Stimulated activated CD4-positive, alpha-beta T cell treated with anti-CD3 and anti-CD28 coated beads, TNF-alpha, amount 100 ng/mL, for 1 hour (primary cell): ENCODE data around the gene KRT82.

Experiments used
- DNase-seq, 3 donors: peaks; one replicate each; pipeline ENCODE4 v3.0.0-alpha.2; 2020; ENCODE audit warnings: low read depth in 3 of 3, low spot score in 1 of 3

KRT82 gene

DNA sequence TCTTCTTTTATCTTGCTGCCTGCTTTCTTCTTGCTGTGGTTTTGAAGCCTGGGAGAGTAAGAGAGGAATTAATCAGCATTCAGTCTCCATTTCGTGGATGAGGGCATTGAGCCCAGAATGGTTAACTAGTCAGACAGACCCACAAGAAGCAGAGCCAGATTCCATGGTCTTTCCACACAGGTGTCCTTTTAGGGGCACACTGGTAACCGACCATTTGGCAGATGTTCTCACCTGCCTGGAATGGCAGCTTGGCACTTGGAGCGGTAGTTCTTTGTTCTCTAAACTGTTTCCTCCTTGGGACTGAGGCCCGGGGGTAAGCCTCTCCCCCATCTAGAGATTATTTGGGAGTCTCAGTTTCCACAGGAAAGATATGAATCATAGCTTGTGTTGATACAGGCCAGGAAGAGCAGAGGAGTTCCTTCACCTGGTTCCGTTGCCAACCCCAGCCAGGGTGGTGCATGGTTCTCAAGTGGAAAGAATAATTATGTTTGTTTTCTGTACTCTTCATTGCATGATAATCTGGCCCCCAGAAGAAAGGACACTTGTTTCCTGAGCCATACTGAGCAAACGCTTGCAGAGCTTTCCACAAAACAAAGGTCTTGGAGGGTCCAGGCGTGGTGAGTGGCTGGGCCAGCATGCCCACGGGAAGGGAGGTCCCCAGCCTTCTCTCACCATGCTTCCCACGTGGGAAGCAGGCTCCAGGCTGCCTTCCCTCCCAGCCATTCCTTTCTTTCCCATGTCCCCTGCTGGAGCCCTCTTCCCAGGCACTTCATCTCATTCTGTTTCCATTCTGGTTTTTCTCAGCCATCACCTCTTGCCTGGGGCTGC lies 30.1 kb upstream of the KRT82 start:
- DNase-seq, result no peak

DNA sequence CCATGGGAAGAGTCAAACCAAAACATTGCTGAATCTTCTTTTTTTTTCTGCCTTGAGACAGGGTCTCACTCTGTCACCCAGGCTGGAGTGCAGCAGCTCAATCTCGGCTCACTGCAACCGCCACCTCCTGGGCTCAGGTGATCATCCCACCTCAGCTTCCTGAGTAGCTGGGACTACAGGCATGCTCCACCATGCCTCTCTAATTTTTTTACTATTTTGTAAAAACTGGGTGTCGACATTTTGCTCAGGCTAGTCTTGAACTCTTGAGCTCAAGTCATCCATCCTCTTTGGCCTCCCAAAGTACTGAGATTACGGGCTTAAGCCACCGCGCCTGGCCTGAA lies 29.5 kb upstream of the KRT82 start:
- no peak for DNase-seq

DNA sequence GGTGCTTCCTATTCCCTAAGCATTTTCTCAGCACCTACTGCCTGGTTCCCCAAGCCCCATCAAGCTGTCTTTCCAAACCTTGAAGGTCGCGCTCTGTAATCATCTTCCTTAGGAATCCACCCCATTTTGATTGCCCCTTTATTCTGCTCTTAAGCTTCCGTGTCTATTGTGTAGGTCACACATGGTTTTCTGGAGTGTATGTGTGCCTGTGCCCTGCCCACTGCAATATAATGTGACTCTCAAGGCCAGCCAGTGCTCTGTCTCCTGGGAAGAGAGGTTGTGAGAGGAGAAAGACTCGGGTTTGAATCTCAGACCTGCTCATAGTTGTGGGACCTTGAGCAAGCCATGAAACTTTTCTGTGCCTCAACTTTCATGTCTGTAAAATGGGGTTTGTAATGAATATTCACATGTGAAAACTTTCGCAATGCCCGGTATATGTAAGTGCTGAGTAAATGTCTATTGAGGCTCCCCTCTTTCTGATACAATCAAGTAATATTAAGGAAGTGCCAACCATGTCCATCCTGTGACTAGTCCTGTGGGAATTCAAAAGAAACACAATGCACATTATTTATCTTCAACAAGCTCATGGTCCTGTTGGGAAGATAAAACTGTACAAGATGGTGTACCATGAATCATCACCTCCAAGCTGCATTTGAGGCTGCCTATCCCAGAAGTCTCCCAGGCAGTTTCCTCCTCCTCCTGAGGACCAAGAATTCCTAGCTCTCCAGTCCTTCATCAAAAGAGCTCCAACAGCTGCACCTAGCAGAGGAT lies 28.8 kb upstream of the KRT82 start:
- DNase-seq, result no peak

DNA sequence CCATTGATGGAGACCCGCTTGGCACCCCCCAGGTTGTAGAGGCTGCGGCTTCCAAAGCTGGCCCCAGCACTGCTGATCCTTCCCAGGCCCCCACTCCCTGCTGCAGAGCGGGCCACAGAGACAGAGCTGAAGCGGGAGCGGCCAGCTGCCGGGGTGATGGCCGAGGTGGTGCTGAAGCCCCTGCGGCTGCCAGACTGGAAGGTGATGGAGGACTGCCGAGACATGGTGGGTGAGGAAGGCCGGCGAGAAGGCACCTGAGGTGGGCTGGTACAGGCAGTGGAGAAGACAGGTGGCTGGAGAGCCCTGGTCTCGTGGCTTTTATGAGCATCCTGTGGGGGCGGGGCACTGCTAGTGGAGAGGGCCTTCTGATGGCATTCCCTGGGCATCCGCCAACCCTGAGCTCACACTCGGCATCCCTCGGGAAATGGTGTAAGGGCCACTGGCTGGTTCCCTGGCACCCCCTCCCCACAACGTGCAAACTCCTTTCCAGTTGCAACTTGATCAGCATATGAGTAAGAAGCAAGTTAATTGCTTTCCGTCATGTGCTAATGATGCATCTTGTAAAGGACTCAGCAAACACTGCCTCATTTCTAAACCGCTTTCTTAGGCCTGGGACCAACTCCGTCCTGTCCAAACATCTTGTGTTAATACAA lies 28.1 kb upstream of the KRT82 start, which contains the start of gene KRT75:
KRT75 (minus strand) TSS at position 291 of the 653 bp plus-strand sequence; CDS start at position 224, 67 bp downstream.
- no peak for DNase-seq

DNA sequence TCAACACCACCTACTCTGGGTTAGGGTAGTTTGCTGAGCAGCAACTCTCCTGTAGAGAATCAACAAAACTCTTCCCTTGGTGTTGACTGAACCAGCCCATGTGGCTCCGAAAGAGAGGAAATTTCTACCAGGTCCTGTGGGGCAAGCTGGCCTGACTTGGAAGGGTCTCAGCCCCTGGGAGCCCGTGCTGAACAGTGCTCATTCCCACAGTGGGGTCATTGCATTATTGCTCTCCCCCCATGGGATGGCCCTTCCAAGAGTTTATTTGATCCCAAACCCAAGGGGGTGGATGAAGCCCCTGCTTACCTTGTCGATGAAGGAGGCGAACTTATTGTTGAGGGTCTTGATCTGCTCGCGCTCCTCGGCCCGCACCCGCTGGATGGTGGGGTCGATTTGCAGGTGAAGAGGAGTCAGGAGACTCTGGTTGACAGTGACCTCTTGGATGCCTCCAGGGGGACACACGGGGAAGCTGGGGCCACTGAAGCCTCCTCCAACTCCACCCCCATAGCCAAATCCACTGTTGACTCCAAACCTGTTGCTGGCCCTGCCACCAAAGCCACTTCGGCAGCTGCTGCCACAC lies 27.5 kb upstream of the KRT82 start:
- no peak for DNase-seq

DNA sequence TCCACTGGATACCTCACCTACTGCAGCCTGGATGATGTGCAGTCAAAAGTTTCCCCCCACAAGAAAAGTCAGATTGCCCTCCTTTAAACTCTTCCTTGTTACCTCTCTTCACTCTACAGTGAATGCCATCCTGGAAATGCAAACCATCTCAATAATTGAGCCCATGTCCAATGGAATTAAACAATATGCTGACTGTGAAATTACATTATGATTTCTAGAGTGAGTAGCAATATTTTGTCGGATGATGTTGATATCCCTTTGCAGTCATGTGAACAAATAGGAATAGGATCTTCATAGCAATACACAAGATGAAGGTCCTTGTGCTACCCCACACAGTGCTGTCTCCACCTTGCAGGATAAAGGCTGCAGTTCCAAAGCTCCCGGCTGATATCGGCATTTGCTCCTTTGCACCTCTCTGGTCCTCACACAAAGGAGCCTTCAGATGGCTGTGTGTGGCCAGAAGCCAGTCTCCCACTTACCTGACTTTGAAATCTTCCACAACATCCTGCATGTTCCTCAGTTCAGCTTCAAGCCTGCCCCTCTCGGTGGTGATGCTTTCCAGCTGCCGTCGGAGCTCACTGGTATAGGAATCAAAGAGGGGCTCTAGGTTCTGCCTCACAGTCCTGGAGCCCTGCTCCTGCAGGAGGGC lies 26.5 kb upstream of the KRT82 start:
- DNase-seq, result no peak

DNA sequence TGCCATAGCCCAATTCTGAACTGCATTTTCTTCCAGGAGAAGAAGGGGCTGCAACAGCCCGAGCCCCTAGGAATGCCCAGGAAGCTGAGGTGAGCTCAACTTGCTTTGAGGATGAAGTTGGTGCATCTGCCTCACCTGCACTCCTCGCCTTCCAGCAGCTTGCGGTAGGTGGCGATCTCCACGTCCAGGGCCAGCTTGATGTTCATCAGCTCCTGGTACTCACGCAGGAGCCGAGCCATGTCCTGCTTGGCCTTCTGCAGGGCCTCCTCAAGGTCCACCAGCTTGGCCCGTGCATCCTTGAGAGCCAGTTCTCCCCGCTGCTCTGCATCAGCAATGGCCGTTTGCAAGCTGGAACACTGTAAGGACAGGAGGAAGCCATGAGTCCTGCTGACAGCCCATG lies 22.0 kb upstream of the KRT82 start:
- DNase-seq, result no peak

DNA sequence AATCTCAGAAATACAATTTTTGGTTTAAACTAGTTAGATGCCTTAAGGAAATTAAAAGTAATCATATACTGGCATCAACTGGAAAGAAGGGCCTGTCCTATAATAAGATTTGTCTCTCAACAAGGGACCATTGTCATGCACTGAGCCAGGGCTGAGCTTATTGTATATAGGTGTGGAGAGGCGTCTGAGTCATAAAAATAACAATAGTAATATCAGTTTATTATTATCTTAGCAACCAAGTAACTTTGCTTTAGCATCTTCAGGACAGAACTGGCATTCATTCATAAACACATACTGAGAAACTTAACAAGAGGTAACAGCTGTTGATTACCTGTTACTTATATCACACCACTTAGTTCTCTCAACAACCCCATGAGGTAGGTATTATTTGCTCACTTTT lies 20.9 kb upstream of the KRT82 start:
- DNase-seq, result no peak

DNA sequence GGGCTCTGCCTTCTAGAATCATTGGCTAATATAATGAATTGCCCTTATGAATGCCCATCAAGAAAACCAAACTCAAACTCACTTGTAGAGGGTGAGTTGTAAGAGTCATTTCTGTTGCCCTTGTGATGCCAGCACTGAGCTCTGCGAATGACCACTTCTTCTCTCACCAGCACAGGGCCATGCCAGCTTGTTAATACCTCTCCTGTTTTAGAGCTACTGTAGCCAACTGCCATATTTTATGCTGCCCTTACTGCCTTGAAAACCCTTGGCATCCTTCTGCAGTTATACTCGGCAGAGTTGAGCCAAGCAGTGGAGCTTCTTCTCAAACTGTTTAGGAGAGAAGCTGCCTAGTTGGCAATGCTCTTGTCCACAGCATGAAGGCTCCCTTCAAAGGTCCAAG lies 19.9 kb upstream of the KRT82 start:
- DNase-seq, result no peak

DNA sequence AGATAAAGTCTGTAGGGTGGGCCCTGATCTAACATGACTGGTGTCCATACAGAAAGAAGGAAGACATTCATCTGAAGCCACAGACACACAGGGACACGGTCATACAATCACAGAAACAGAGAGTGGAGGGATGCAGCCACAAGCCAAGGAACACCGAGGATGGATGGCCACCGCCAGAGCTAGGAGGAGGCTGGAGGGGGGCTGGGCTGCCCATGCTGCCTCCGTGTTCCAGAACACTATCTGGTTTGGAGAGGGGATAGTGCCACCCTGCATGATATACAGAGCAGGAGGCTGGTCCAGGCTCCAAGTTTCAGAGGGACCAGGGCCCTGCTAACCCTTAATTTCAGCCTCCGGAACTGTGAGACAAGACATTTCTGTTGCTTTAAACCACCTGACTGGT lies 19.3 kb upstream of the KRT82 start:
- DNase-seq, result no peak

DNA sequence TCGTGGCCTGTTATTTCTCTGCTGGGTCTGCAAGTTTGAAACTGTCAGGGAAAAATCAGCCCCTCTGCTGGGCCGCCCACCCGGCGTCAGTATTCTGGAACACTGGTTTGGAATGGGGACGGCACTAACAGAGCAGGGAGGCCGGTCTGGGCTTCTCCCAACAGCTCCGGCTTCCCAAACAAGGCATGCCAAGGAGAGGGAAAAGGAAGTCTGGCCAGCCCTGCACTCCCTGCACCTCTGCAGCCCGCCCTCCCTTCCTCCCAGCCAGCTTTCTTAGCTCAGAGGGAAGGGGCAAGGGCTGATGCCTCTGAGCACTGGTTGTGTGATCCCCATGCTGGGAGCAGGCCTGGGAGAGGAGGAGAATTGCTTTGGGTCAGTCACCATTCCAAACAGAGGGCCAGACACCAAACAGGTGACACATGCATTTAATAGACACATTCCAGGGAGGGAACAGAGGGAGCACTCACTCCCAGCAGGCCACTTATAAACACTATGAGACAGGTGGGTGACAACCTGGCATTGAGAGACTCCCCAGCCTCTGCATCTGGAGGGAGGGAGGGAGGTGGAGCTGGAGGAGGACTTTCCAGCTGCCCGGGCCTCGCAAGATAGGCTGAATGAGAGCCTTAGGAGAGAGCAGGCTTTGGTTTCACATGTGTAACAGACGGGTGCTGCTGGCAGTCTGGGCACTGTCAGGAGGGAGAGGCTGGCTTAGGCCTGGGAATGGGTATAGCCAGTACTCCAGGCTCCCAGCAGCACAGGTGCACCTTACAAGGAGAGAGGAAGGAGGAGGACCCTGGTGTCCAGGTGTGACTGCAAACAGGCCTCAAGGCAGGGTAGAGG lies 17.7 kb upstream of the KRT82 start:
- no peak for DNase-seq

DNA sequence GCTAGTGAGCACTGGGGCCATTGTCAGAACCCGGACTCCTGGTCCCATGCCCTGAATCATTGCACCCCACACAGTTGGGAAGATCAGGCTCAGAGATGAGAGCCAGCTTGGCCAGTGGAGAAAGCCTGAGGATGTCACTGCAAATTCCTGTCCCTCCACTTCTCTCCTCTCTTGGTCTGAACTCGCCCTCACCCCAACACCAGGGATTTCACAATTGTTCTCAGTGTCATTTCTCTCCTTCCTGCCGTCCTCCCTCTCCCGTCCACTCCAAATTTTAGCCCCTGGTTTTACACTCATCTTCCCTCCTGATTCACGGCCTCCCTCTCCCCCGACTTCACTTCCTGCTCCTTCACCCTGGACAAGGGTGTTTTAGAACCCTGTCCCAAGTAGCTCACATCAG lies 16.9 kb upstream of the KRT82 start:
- DNase-seq, result no peak

DNA sequence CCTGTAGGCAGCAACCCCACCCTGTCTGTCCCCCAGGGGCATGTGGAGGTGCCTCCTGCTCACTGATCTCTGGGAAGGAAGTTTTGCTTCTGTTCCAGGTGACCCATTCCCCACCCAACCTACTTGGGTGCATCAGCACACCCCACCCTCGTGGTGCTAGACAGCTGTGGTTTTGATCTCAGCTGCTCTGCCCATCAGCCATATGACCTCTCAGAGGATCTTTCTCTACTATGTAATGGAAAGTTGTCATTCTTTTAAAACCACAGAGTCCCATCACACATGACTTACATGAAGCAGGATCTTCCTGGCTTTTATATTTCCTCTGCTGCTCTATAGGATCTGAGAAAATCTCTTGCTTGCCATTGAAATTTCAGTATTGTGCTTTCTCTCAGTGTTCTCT lies 13.5 kb upstream of the KRT82 start:
- no peak for DNase-seq

DNA sequence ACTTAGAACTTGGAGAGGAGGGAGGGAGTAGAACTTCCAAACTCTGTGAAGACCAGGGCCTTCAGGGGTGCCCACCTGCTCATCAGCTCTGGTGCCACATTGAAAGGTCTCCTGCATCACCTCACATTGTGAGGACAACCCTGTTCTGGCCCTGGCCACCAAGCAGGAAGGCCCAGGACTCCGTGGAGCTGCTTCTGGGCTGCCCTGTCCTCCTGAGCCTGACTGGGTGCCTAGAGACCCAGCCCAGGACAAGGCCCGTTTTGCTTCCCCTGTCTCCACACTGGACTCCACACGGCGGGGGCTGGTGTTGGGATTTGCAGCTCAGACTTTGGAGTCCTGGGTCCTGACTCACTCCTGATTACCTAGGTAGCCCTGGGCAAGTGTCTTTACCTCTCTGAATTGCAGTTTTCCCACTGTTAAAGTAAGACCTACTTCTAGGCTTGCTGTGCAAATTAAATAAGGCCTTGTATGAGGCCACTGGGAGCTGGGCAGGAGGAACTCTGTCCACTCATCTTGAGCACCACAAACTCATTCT lies 12.5 kb upstream of the KRT82 start:
- no peak for DNase-seq

DNA sequence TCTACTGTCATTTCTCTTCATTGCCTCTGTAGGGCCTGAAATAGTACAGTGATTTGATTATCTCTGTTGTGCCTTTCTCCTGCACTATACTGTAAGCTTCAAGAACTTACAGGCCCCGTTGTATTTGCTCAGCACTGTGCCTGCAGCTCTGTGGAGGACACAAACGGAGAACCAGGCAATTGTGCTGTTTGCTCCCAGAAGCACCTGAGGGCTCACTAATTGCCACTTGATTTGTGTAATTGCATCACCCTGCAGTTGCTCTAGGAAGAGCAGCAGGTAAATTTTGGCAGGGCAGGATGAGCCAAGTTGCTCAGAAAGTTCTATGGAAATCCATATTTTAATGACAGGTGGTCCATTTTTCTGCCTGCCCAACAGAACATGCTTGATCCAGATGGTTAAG lies 11.6 kb upstream of the KRT82 start:
- no peak for DNase-seq

DNA sequence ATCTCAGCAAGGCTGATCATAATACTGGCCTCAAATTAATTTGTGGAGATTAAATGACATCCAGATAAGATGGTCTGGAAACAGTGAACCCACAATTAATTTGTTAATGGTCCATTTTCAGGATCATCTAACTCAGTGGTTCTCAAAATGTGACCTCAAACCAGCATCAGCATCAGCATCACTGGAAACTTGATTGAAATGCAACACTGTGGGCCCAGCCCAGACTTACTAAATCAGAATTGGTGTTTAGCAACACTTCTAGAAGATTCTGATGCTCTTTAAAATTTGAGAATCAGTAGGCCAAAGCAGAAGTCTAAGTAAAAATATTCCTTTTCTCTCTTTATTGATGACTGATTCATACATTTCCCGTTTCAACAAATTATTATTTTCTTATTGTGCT lies 10.7 kb upstream of the KRT82 start:
- no peak for DNase-seq

DNA sequence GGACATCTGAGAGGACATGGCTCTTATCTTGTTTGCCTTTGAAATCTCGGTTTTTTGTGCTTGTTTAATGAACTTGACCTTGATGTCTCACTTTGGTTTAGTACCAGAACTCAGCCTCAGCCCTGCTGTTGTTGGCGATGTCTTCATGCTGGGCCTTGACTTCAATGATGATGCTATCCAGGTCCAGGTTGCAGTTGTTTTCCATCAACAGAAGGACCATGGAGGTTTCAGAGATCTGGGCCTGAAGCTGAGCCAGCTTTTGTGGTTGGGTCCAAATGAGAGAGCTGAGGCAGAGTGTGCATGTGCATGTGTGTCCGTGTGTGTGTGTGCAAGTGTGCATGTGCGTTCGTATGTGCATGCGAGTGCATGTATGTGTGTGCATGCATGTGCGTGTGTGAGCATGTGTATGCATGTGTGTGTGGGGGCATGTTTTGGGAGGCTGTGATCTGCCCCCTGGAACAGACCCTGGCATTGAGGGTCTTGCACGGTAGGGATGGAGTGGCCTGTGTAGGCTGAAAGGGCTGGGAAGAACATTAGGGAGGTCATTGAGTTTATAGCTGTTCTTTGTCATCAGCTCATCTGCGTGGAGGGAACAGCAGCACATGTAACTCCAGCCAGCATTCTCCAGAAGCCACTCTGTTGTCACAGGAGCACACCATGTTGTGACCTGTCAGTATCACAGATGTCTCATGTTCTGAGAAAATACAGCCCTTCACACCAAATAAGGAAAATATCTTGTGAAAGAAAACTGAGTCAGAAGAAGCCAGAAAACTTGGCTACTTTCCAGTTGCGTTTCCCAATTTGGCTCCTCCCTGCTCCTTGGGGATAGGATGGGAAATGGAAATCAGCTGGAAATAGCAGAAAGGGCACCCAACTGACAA lies 10.0 kb upstream of the KRT82 start:
- no peak for DNase-seq

DNA sequence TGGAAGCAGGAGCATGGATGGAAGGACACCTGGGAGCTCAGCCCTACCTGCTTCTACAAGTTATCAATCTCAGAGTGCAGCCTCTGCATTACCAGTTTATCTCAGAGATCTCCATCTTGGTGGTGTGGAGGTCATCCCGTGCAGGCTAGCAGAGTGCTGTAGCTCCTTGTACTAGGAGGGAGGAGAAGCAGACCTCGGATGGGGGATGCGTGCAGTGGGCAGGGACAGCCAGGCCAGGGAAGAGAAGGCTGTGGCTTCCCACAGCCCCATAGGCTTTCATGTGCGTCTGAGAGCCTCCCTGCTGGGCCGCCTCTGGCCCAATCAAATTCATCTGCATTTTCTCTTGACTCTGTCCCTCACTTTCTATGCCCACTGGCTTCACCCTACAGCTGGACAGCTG lies 8.8 kb upstream of the KRT82 start:
- DNase-seq, result no peak

DNA sequence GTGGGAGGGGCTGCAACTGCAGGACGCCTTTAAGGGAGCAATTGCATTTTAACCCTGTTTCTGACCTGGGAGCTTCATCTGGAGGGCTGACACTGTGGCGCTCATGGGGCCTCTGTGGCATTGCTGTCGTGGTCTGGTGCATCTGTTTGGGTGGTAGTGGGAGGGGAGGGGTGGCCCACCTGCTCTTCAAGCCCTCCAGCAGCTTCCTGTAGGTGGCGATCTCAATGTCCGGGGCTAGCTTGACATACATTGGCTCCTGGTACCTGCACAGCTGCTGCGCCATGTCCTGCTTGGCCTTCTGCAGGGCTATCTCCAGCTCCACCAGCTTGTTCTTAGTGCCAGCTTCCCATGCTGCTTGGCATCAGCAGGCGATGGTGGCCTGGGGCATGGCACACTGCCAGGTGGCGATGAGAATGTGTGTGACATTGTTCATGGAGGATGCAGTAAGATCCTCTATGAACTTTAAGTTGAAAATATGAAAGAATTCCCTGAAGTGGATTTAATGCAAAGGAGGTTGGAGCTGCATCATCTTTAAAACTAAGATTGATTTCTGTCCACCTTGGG lies 7.7 kb upstream of the KRT82 start:
- DNase-seq, result no peak
